GM20000 (cell line): ENCODE results near the gene RAPGEF4.

Experiments used
- DNase-seq: peaks from one replicate; pipeline ENCODE4 v3.0.0; 2012; ENCODE audit warnings: low spot score
- TF ChIP-seq, protein P1 (sequence below): IDR thresholded peaks from 2 replicates; pipeline ENCODE4 v1.5.1; 2012; ENCODE audit warnings: mild to moderate bottlenecking, control low read depth; ENCODE audit errors: extremely low read depth, missing control alignments

The RAPGEF4 gene

GRCh38 chr2:172998547-172999272, 263.1 kb downstream of the RAPGEF4 start:
- TF ChIP-seq, protein P1, sequence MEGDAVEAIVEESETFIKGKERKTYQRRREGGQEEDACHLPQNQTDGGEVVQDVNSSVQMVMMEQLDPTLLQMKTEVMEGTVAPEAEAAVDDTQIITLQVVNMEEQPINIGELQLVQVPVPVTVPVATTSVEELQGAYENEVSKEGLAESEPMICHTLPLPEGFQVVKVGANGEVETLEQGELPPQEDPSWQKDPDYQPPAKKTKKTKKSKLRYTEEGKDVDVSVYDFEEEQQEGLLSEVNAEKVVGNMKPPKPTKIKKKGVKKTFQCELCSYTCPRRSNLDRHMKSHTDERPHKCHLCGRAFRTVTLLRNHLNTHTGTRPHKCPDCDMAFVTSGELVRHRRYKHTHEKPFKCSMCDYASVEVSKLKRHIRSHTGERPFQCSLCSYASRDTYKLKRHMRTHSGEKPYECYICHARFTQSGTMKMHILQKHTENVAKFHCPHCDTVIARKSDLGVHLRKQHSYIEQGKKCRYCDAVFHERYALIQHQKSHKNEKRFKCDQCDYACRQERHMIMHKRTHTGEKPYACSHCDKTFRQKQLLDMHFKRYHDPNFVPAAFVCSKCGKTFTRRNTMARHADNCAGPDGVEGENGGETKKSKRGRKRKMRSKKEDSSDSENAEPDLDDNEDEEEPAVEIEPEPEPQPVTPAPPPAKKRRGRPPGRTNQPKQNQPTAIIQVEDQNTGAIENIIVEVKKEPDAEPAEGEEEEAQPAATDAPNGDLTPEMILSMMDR = no peak
- DNase-seq = no peak

- TF ChIP-seq, protein P1 = no peak
- no peak for DNase-seq
These were observed 264.2 kb downstream of the RAPGEF4 start for GRCh38 chr2:172999641-173000386.

DNA sequence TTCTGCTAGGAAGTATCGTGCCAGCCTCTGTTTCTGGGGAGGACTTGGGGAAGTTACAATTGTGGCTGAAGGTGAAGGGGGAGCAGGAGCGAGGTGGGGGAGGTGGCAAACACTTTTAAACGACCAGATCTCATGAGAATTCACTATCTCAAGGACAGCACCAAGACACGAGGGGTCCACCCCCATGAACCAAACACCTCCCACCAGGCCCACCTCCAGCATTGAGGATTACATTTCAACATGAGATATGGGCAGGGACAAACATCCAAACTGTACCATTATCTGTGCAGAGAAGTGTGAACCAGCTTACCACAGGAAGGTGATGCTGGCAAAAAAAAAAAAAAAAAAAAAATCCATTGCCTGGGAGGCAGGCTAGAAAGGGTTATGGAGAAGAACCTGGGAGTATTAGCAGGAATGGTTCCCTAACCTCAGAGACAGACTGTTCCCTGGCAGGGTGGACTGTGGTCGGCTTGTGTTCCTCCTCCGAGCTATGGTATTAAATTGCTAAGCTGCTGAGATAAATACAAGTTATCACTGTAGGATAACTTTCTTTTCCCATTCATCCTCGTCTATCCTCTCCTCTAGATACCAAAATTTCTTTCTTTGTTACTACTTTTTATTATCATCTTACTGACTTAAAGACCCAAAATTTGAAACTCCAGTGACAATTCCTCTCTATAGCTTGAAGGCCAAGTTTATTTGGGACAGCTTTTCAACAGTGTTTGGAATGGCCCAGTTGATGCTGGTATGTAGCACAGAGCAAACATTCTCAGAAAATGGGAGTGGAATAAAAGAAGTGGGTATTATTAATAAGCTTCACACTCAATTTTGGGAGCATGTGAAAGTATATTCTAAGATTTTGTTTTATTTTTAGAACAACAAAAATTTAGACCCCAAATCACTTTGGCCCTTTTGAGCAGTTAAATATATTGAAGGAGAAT, 266.3 kb downstream of the RAPGEF4 start:
- DNase-seq = no peak
- TF ChIP-seq, protein P1 = no peak

GRCh38 chr2:173002751-173003541, 267.3 kb downstream of the RAPGEF4 start:
- DNase-seq = no peak
- TF ChIP-seq, protein P1 = no peak

DNA sequence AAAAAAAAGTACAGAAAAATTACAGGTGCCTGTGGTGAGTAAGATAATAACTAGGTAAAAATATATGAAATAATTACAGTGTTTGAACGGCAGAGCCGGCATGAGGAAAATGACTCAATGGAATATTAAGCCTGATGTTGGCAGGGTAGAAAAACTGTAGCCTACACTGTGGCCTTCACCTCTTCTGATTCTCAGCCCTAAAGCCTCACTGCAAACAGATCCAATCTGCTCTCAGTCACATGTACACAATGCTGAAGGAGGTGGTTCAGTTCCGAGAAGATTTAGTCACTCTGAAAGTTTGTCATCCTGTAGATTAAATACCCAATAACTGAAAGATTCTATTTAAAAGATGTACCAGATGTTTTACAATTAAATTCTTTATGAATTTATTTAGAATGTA, 273.1 kb downstream of the RAPGEF4 start:
- DNase-seq = no peak
- TF ChIP-seq, protein P1 = no peak

- TF ChIP-seq, protein P1 = no peak
- no peak for DNase-seq
These were observed 274.6 kb downstream of the RAPGEF4 start for GRCh38 chr2:173010233-173010632.
